Common myeloid progenitor, CD34-positive (primary cell): ENCODE results near the gene L3MBTL1.
A peak's percentile ranks its signal among the peaks of the same experiment; 100 is the strongest.
"Not testable (repeated sequence)": the region's sequence is repeated elsewhere in the genome, so short reads cannot be mapped to it uniquely, and the experiment has no call there.

Experiments
- CTCF ChIA-PET: fragments of 350-600 bp; sonication (Branson Sonifier 250); formaldehyde crosslinking; loops from one replicate; lab custom pipeline; 2021; ENCODE audit warnings: antibody characterized with exemption; lab: Charles Lee
- POLR2A ChIA-PET: fragments of 350-600 bp; sonication (Branson Sonifier 250); formaldehyde crosslinking; loops from one replicate; lab custom pipeline; 2021; ENCODE audit warnings: antibody characterized with exemption; lab: Charles Lee
- DNase-seq, 3 donors: peaks; one replicate each; pipeline versions ENCODE4 v3.0.0 to v3.0.0-alpha.2; 2013
- H3K27ac ChIP-seq, 2 experiments: 1 replicate in 1 of 2; 2 replicates in 1 of 2; pipeline ENCODE4 v1.7.0; 2013; ENCODE audit warnings: inconsistent platforms in 2 of 2, low read length in 2 of 2, mild to moderate bottlenecking in 2 of 2, low read depth in 1 of 2, moderate library complexity in 1 of 2; ENCODE audit not compliant: severe bottlenecking in 2 of 2, insufficient read depth in 1 of 2, poor library complexity in 1 of 2
- H3K27me3 ChIP-seq, 5 experiments: replicated peaks in 2 of 5; 1 replicate in 3 of 5; 2 replicates in 2 of 5; pipeline versions ENCODE4 v1.6.1 to v1.7.0; 2013; ENCODE audit warnings: low read length in 4 of 5, mild to moderate bottlenecking in 2 of 5, moderate library complexity in 2 of 5, inconsistent platforms in 1 of 5; ENCODE audit not compliant: insufficient read depth in 5 of 5, control insufficient read depth in 4 of 5
- H3K36me3 ChIP-seq, 4 experiments: 1 replicate in 2 of 4; 2 replicates in 2 of 4; pipeline versions ENCODE4 v1.6.1 to v1.7.0; 2013; ENCODE audit warnings: low read length in 3 of 4, control low read depth in 1 of 4, mild to moderate bottlenecking in 1 of 4; ENCODE audit not compliant: control insufficient read depth in 4 of 4, insufficient read depth in 4 of 4
- H3K4me1 ChIP-seq, 4 experiments: 1 replicate in 3 of 4; 2 replicates in 1 of 4; pipeline versions ENCODE4 v1.6.1 to v1.7.1; 2013; ENCODE audit warnings: low read length in 3 of 4, mild to moderate bottlenecking in 3 of 4, control low read depth in 1 of 4, inconsistent platforms in 1 of 4, moderate library complexity in 1 of 4; ENCODE audit not compliant: control insufficient read depth in 4 of 4, insufficient read depth in 4 of 4; ENCODE audit errors: control extremely low read depth in 1 of 4
- H3K4me3 ChIP-seq, 7 experiments: 1 replicate in 4 of 7; 2 replicates in 3 of 7; pipeline versions ENCODE4 v1.5.1 to v1.7.0; 2013; ENCODE audit warnings: mild to moderate bottlenecking in 7 of 7, low read length in 6 of 7, moderate library complexity in 6 of 7, inconsistent platforms in 2 of 7, low read depth in 2 of 7, control low read depth in 1 of 7; ENCODE audit not compliant: insufficient read depth in 4 of 7, control insufficient read depth in 1 of 7; ENCODE audit errors: extremely low read depth in 1 of 7
- H3K9me3 ChIP-seq, 5 experiments: 1 replicate in 4 of 5; 2 replicates in 1 of 5; pipeline versions ENCODE4 v1.6.1 to v1.7.1; 2013; ENCODE audit warnings: low read length in 4 of 5, mild to moderate bottlenecking in 2 of 5, inconsistent platforms in 1 of 5, low read depth in 1 of 5, moderate library complexity in 1 of 5; ENCODE audit not compliant: control insufficient read depth in 4 of 5, insufficient read depth in 2 of 5; ENCODE audit errors: control extremely low read depth in 1 of 5
- WGBS: methylation state at CpG from one replicate; pipeline ENCODE4 v1.1.5; 2013; ENCODE audit not compliant: insufficient coverage; 5-methylcytosine and 5-hydroxymethylcytosine counted together

The L3MBTL1 gene

GRCh38 chr20:43502021-43502420 is 5.5 kb upstream of the L3MBTL1 start:
- H3K4me3 ChIP-seq, CTCF ChIA-PET, H3K36me3 ChIP-seq, DNase-seq, H3K4me1 ChIP-seq, H3K27ac ChIP-seq, H3K9me3 ChIP-seq: not testable (repeated sequence)
- H3K27me3 ChIP-seq = peaks cover 6 to 26% (median 10%) of the 10 kb centered on the region in 5 experiments
- WGBS = 96% methylated on average over 5 of the region's 8 CpGs
- POLR2A ChIA-PET = interaction anchor here (1.5 kb wide), 1 partner anchor 45 kb away, joined by 4 read pairs; no protein-coding TSS in a partner anchor

DNA sequence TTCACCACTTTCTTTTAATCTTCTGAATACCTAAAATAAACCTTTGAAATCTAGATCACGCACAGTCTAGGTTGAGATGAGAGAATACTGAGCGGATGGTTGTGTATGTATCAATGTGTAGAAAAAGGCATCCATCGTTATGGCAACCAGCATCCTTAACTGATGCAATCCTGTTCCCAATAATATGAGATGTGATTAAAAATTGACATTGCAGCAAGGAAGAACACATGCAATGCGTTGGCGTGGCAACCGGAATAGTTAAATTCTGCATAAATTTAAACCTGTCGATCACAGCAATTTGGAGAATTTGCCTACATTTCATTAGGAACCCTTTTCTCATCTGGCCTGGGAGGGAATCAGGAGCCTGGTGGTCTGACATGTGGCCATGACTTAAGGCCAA is 1.3 kb upstream of the L3MBTL1 start:
- CTCF ChIA-PET = no interaction called here
- no peak overlapping the region for H3K4me3 ChIP-seq
- no peaks in the 10 kb centered on the region for H3K9me3 ChIP-seq
- no peak overlapping the region for H3K27ac ChIP-seq
- H3K4me1 ChIP-seq = peaks cover 0 to 16% (median 11%) of the 10 kb centered on the region in 4 experiments
- WGBS = 94% methylated on average over 5 of the region's 7 CpGs
- POLR2A ChIA-PET = no interaction called here
- H3K27me3 ChIP-seq = peaks cover 7 to 48% (median 17%) of the 10 kb centered on the region in 5 experiments
- DNase-seq = no peak
- H3K36me3 ChIP-seq = no peaks in the 10 kb centered on the region

DNA sequence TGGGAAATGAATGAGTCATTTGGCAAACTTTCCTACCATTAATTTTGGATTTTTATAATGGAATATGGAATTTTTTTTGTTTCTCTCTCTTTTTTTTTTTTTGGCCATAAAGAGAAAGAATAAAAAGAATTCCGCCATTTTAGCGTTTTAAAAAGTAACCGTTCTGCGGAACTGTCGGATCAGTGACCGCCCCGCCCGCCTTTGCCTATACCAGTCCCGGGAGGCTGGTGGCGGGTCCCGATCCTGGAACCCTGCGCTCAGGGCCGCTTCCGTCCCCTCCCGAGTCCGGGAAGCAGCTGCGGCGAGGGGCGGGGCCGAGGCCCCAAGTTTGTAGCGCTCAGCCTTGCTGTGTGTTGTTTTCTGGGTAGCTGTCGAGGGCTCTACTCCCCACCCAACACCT is 609 bp downstream of the L3MBTL1 start:
- Histone ChIP-seq H3K4me1 (peaks cover 0 to 16% (median 11%) of the 10 kb centered on the region in 4 experiments), H3K27ac (no peak overlapping the region), H3K27me3 (peaks cover 7 to 48% (median 17%) of the 10 kb centered on the region in 5 experiments), H3K4me3 (peak overlapping the region in 6 of 7 experiments; percentile 56 to 79 (median 66)), H3K9me3 (no peaks in the 10 kb centered on the region), H3K36me3 (no peaks in the 10 kb centered on the region)
- peak in 2 of 3 donors; percentile 19 to 27 for DNase-seq
- POLR2A ChIA-PET = no interaction called here
- CTCF ChIA-PET = no interaction called here
- WGBS = 3% methylated on average over 9 of the region's 22 CpGs

DNA sequence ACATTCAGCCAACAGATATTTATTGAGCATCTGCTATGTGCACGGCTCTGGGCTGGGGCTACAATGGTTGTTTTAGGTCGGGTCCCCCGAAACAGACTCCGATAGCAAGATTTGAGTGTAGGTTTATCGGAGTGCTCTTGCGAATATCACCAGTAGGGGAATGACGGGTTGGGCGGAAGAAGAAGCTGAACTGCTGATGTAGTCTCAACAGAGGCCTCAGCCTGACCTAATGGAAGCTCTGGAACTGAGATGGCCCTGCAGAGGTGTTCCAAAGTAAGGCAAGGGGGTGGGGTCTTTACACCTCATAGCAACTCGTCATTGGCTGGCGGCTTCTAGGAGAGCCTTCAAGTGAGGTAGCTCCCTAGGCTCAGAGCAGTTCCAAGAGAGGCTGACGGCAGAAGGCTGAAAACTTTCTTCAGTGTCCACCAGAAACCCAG is 1.1 kb downstream of the L3MBTL1 start:
- POLR2A ChIA-PET = no interaction called here
- peaks cover 0 to 16% (median 13%) of the 10 kb centered on the region in 4 experiments for H3K4me1 ChIP-seq
- H3K4me3 ChIP-seq = peak overlapping the region in 3 of 7 experiments; percentile 56 to 79 (median 68)
- no peaks in the 10 kb centered on the region for H3K9me3 ChIP-seq
- H3K36me3 ChIP-seq = no peaks in the 10 kb centered on the region
- H3K27ac ChIP-seq = no peak overlapping the region
- CTCF ChIA-PET = no interaction called here
- 85% methylated on average over 7 of the region's 11 CpGs for WGBS
- peak; percentile 22 to 50 (median 41) for DNase-seq
- H3K27me3 ChIP-seq = peaks cover 7 to 48% (median 17%) of the 10 kb centered on the region in 5 experiments

- POLR2A ChIA-PET = no interaction called here
- H3K4me3 ChIP-seq = no peak overlapping the region
- WGBS = 100% methylated on average over 1 of the region's 1 CpG
- H3K27me3 ChIP-seq = peaks cover 0 to 26% (median 13%) of the 10 kb centered on the region in 5 experiments
- H3K9me3 ChIP-seq = no peaks in the 10 kb centered on the region
- H3K27ac ChIP-seq = no peak overlapping the region
- DNase-seq = no peak
- H3K36me3 ChIP-seq = no peaks in the 10 kb centered on the region
- CTCF ChIA-PET = no interaction called here
- H3K4me1 ChIP-seq = peaks cover 0 to 27% (median 24%) of the 10 kb centered on the region in 4 experiments
Measured at GRCh38 chr20:43511879-43512278, 4.4 kb downstream of the L3MBTL1 start.

GRCh38 chr20:43513372-43513930 is 6.0 kb downstream of the L3MBTL1 start:
- no peak for DNase-seq
- Histone ChIP-seq H3K27ac (peak overlapping the region in 1 of 2 experiments; percentile 34), H3K27me3 (peaks cover 0 to 10% (median 5%) of the 10 kb centered on the region in 5 experiments), H3K4me1 (peaks cover 0 to 15% (median 13%) of the 10 kb centered on the region in 4 experiments), H3K4me3 (peak overlapping the region in 6 of 7 experiments; percentile 37 to 78 (median 59)), H3K36me3 (no peaks in the 10 kb centered on the region), H3K9me3 (no peaks in the 10 kb centered on the region)
- POLR2A ChIA-PET = interaction anchor here (1.3 to 1.5 kb wide), 2 partner anchors 55 to 56 kb away, joined by 4 to 7 read pairs; no protein-coding TSS in a partner anchor
- CTCF ChIA-PET = interaction anchor here (2.5 kb wide), 1 partner anchor 64 kb away, joined by 10 read pairs; no protein-coding TSS in a partner anchor
- 66% methylated on average over 10 of the region's 10 CpGs for WGBS
